Measurements from ENCODE around the gene SCARB2.

The SCARB2 gene

DNA sequence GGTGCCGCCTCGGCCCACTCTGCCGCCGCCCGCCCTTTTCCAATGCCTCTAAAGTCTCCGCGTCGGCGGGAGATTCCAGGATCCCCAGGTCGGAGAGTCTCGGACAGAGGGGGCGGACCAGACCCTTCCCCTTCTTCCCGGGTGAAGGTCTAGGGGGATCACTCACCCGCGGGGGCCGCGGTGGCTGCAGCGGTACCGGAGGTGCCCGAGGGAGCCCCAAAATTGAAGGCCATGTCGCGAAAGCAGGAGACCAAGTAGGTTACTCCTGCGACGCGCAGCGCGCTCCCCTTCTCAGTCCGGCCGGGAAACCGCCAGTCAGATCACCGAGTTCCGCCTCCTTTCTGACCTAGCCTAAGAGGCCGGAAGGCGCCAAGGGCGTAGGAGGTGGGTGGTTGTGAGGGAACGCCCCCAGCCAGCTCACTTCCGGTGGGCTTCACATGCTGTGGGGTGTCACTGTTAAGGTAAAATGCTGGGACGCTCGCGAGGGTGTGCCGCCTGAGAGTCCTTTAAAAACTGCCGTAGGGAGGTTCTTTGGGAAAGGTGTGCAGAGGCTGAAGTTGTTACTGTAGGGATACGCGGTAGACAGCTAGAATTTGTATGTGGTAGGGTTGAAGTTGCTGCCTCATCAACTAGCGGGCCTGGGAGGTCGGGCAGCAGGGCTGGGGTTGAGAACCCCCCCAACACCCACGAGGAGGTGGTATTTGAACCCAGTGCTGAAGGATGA, 65.3 kb downstream of the SCARB2 start, which contains the start of gene NUP54:
Gene NUP54 (minus strand): TSS at position 256 of the 724 bp plus-strand sequence. CDS start 23 bp downstream, at position 233.
- DNase-seq (ENCODE audit: low spot score): peak; percentile 97

GRCh38 chr4:76147454-76148141, 66.0 kb downstream of the SCARB2 start:
- peak; percentile 20 for DNase-seq (ENCODE audit: low spot score)

DNA sequence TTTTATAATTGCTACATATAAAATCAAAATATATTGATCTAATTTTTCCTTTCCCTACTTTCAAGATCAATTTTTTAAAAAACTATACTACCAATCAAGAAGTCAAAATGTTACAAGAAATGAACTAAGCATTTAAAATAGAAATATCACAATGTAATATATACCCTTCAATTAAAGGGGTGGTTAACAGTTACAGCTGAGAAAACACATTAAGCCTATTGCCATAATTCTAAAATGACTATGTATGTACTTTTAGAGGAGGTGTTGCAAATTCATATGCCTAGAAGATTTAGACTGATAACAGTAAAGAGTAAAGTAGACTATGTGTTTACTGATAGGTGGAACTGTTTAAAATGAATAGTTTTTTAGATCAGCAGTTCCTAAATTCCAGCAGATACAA, 69.1 kb downstream of the SCARB2 start:
- no peak for DNase-seq (ENCODE audit: low spot score)

DNA sequence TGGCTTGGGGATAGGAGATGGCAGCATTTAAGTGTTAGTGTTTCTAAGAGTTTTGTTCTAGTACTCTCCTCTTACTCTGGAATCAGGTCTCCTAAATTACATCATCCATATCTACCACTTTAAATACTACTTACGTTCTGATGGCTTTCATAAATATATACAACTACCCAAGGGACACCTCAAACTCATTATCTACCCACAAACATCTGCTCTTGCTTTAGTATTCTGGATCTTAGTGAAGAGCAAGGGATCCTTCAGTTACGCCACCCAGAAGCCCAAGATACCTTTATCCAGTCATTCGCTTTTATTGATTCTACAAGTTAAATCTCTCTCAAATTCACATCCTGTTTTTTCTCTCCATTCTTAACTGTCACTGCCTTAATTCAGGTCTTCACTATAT, 72.4 kb downstream of the SCARB2 start:
- no peak for DNase-seq (ENCODE audit: low spot score)

- no peak for DNase-seq (ENCODE audit: low spot score)
Measured at GRCh38 chr4:76127754-76128153, 85.9 kb downstream of the SCARB2 start.

GRCh38 chr4:76125816-76126215, 87.8 kb downstream of the SCARB2 start:
- no peak for DNase-seq (ENCODE audit: low spot score)

DNA sequence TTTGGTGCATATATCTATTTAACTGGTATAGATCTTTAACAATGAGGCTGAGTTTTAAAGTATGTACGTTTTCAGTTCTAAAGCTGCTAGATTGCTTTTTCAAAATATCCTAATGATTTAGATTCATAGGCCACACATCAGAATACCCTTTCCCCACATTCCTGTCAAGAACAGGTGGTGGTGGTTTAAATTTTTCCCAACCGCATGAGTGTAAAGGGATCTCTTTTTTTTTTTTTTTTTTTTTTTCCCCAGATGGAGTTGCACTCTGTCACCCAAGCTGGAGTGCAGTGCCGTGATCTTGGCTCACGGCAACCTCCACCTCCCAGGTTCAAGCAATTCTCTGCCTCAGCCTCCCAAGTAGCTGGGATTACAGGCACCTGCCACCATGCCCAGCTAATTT, 93.4 kb downstream of the SCARB2 start:
- no peak for DNase-seq (ENCODE audit: low spot score)

DNA sequence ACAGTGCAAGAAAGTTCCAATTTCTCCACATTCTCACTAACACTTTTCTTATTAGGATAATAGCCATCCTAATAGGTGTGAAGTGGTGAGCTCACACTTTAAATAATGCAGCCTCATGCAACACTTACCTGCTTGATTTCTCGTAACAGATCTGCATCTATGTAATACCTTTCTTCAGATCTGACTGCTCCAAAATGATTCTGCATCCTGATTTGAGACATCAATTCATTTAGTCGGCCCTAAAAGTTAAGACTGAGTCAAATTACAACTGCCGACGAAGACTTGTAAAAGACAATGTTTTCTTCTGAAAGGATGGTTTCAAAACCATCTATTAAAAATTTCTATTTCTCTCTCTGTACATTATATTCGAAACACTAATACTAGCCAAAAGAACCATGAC, 96.1 kb downstream of the SCARB2 start:
- no peak for DNase-seq (ENCODE audit: low spot score)

- DNase-seq (ENCODE audit: low spot score): no peak
Measured at GRCh38 chr4:76116821-76117220, 96.8 kb downstream of the SCARB2 start.

All from Ammon's horn (tissue), 1 donor.